HCEC 1CT (cell line): Measurements from ENCODE around the gene SPATA31D4.

Experiments
- DNase-seq: peaks from one replicate; pipeline ENCODE4 v3.0.0-alpha.2; 2017

Gene SPATA31D4

GRCh38 chr9:81968026-81968425 is 39.8 kb downstream of the SPATA31D4 start:
- no peak for DNase-seq

GRCh38 chr9:81969971-81970370 is 41.7 kb downstream of the SPATA31D4 start:
- no peak for DNase-seq

- no peak for DNase-seq
Observed at GRCh38 chr9:81971727-81972126, 43.5 kb downstream of the SPATA31D4 start.

GRCh38 chr9:81974764-81975163 is 46.5 kb downstream of the SPATA31D4 start:
- no peak for DNase-seq

- no peak for DNase-seq
Observed at GRCh38 chr9:81976351-81976750, 48.1 kb downstream of the SPATA31D4 start.

- DNase-seq, result no peak
Observed at GRCh38 chr9:81979196-81979595, 51.0 kb downstream of the SPATA31D4 start.

- DNase-seq, result peak; percentile 20
Observed at GRCh38 chr9:81980568-81980967, 52.3 kb downstream of the SPATA31D4 start.

- DNase-seq, result no peak
Observed at GRCh38 chr9:81981883-81982282, 53.7 kb downstream of the SPATA31D4 start.
